ENCODE data around the gene GMPR.

GMPR gene

DNA sequence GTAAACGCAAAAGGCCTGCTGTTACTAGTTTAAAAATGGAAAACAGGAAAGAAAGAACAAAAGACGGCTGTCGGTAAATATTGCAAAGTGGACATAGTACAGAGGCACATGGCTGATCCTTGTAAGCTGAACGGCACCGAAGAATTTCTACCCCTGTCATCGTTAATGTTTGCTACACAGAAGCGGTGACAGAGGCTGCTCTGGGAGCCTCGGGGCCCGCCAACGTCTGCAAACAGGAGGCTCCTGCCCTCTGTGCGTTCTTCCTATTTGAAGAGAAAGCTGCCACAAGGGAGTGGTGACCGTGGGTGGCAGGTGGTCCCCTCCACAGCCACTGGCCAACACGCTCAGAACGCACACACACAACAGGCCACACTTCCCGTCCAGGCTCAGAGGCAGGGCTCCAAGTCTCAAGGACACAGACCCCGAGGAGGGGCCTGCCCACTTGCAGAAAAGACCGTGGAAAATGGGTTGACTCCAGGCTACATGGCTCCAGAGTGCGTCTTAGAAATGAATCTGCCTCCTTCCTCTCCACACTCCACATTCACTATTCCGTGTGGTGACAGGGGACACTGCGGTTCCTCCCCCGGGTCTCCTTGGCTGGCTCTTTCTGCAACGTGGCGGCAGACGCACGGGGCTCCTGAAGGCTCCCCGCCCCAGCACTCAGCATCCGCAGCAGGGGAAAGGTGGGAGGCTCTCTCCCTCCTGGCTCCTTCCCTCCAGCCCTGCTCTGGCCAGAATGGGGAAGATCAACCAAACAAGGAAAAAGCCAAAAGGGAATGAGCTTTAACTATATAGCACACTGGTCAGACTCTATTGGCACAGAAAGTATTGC lies 64.5 kb downstream of the GMPR start:
- DNase-seq (ENCODE audit: low spot score): no peak

DNA sequence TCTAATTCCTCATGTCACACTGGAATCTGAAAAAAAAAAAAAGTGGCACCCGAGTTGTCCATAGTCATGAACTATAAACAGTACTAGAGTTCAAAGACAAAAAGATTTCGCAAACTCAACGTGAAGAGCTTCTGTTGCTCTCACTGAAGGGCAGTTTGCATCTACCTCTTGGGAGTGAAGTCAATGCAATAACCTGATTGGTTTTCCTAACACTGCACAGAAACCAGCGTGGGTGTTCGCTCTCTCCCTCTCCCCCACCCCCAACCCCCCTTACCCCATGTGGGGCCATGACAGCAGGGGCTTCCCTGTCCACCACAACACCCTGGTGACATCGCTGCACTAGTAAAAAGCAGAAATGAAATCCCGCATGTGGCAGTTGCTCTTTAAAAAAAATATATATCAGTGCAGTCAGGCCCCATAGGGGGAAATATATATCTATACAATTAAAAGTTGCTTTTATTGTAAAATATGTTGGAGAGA lies 66.9 kb downstream of the GMPR start:
- no peak for DNase-seq (ENCODE audit: low spot score)

DNA sequence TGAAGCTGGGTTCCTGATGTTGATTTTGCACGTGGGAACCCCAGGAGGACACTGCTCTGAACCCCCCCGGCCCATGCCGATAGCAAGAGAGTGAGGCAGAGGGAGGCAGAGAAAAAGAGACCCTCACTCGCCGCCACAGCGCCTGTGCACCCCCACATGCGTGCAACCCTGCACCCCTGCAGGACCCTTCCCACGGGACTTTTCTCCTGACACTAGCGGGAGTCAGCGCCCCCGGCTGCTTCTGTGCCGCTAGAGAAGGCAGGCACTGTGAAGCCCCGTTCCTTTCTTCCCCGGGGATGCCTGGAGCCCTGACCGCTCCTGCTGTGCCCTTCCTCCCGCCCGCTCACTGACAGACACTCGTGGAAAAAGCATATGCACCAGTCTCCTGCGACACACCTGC lies 67.4 kb downstream of the GMPR start:
- DNase-seq (ENCODE audit: low spot score): no peak

DNA sequence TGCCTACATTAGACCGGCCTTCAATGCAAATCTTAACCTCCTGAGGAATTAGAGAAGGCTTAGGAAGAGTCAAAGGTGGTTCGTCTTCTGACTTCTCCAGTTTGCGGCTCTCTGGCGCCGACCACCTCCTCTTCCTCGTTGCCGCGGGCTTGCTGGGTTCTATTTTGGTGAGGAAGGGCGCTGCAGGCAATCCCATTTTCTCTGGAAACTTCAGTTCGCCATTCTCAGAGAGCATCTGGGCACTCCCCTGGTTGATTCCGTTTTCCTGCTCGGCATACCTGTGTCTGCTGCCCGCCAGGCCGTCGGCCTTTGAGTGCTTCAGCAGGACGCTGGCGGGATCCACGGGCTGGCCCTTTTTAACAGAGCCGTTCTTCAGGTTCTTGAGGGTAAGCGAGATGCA lies 67.9 kb downstream of the GMPR start:
- no peak for DNase-seq (ENCODE audit: low spot score)

DNA sequence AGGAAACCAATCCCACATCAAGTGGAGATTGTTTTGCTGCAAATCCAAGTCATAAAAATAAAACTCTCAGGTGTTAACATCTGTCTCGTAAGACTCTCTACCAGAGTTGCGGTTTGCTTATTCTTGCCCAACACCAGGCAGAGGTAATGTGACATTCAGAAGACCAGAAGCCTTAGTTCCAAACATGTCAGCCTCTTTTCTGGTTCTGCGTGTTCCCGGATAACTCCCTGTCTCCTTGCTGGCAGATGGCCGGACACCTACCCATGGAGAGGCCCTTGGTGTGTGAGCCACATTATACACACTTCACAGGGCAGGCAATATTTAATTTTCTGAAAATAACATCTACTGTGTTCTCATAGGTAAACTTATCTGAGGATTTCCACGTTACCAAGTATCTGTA lies 73.4 kb downstream of the GMPR start:
- no peak for DNase-seq (ENCODE audit: low spot score)

DNA sequence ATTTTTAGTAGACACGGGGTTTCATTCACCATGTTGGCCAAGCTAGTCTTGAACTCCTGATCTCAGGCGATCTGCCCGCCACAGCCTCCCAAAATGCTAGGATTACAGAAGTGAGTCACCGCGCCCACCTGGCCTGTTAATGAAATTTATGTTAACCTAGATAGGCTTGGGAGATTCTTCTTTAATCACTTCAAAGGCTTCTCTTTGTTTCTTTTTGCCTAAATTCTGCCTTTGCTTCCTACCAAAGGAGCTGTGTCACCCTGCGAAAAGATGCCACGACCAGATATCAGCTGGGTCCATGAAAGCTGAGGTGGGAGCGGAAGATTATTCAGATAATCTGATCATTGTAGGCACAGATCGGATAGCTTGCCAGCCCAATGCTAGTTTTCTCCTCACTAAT lies 75.3 kb downstream of the GMPR start:
- DNase-seq (ENCODE audit: low spot score): no peak

DNA sequence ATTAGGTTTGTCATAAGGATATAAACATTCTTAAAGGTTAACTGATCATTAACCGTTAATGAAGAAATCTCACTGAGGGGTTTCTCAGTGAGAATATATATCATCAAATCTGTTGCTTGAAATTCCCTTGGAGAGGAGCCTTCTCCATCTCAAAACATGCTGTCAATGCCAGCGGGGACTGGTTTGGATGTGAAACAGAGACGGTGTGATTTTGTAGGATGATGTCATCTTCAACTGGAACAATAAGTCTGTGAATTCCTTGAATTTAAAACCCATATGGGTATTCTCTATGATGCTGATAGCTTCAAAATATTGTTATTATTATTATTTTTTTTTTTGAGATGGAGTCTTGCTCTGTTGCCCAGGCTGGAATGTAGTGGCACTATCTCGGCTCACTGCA lies 75.9 kb downstream of the GMPR start:
- DNase-seq (ENCODE audit: low spot score): no peak

DNA sequence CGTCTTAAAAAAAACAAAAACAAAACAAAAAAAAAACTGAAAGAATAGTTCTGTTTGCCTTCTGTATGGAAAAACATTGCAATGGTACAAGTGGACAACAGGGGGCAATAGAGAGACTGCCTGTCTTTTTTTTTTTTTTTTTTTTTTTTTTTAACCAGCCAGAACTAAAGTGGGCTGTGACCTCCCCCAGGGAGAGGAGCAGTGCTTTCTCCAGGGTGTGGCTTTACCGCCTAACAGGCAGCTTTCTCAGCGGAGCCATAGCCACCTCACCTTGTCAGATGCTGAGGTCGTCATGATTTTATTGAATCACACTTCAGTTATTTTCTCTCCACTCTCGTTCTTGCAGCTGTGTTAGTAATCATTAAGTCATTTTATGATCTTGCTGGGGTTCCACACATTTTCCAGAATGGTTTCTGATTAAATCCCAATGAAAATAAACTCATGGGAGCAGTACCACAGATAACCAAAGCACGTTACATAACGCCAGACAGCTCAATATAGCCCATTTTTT lies 78.4 kb downstream of the GMPR start:
- DNase-seq (ENCODE audit: low spot score): no peak

DNA sequence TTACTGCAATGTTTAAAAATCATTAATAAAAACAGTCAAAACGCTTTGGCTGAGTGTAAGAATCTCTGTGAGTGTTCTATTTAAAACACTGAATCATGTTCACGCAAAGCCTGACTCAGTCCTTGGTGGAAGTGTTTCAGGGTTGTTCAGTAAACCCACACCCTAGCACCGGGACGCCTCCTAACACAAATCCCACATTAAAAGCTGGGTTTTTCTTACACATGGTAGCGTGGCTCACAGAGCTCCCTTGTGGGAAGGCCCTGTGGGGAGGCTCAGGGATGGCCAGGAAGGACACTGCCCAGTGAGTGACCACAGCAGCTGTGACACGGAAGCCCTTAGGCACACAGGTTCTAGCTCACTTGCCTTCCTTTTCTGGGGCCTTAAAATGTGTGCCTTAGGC lies 80.2 kb downstream of the GMPR start:
- no peak for DNase-seq (ENCODE audit: low spot score)

DNA sequence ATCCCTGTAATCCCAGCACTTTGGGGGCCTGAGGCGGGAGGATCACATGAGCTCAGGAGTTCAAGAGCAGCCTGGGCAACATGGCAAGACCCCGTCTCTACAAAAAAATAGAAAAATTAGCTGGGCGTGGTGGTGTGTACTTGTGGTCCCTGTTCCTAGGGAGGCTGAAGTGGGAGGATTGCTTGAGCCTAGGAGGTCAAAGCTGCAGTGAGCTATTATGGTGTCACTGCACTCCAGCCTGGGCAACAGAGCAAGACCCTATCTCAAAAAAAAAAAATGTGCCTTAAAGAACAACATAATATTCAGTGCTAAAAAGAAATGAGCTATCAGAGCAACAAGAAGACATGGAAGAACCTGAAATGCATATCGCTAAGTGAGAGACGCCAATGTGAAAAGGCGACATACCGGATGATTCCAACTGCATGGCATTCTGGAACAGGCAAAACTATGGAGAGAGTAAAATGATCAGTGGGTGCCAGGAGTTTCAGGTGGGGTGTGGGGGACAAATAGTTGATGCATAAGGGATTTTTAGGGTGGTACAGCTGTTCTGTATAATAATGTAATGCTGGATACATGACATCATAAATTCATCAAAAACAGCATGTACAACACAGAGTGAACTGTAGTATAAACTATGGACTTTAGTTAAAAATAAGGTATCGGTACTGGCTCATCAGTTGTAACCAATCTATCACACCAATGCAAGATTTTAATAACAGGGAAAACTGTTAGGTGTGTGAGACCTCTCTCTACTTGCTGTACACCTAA lies 80.8 kb downstream of the GMPR start:
- no peak for DNase-seq (ENCODE audit: low spot score)

DNA sequence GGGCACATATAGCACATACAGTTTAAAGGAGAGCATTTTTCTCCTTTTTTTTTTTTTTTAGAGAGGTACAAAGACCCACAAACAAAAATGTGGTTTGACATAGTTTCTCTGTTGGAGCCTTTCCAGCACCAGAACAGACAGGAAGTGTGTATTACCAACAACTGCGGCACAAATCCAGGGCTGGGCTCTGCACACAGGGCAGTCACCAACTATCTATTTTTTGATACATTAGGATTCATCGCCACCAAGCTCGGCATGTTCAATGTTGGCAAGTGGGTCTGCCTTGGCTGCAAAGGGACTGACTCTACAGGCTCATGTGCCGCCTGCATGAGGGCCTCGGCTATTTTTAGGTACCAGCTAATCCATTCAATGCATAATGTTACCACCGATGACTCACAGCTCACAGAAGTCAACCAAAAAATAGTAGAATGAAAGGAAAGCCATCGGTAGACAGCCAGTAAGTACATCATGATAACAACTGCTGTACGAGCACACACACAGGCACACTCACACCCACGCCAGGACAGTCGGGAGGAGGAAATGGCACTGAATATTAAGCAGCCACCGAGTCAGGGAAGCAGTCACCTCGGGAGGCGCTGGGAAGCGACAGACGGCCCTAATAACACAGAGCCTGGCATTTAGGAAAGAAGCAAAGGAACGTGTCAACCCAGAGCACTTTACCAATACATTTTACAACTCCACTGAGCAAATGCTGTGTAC lies 81.6 kb downstream of the GMPR start:
- DNase-seq (ENCODE audit: low spot score): peak; percentile 91

DNA sequence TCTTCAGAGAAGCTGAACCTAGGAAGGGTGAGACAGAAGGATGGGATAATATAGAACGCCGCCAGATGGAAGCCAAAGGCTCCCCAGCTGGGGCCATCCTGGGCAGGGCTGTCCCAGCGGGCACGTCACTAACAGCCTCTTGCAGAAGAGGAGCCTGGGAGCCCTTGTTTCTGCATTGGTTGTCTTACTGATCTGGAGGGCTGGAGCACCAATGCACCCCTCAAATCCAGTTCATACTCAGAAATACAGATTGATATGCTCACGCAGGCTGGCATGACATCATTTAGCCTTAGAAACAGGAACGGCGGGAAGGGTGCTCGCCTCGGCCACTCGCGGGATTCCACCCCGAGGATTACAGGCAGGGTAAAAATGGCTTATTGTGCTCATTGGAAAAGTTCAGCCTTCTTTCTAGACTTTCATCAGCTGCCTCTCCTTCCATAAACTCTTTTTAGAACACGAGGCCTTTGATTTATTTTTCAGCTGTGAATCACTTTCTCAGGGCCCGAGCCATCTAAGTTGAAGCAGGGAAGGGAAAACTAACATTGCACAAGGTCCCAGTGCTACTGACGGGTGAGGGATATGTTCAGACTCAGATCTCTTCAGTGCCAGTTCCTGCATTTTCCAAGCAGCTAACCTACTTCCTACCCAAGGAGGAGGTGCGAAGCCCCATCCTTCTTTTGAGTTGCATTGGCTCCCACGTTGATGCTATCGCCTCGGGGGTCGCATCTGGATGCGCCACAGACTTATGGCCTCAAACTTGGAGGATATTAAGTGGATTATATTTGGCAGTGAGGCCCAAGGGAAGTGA lies 82.3 kb downstream of the GMPR start:
- peak; percentile 72 for DNase-seq (ENCODE audit: low spot score)

DNA sequence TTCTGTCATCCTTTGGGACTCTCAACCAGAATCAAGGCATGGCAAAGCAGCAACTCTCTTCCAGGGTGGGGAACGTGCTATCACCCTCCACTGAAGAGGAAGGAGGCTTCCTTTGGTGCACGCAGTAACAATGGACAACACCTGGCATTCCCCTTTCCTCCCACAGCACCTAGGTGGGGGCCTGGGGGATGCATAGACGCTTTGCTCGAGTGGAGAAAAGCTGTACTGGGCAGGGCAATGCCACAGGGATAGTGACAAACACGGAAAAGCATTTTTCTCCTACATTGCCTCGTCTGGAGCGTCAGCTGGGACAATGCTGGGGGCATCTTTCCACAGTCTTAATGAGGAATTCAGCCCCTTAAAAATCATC lies 82.9 kb downstream of the GMPR start:
- DNase-seq (ENCODE audit: low spot score): no peak

DNA sequence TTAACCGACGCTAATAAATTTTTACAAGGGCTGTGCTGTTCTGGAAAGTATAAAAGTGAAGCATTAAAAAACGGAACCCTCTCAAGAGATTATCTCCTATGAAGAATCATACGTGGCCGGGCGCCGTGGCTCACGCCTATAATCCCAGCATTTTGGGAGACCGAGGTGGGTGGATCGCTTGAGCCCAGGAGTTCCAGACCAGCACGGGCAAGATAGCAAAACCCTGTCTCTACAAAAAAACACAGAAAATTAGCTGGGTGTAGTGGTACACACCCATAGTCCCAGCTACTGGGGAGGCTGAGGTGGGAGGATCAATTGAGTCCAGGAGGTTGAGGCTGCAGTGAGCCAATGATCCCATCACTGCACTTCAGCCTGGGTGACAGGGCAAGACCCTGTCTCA lies 83.4 kb downstream of the GMPR start:
- DNase-seq (ENCODE audit: low spot score): no peak

DNA sequence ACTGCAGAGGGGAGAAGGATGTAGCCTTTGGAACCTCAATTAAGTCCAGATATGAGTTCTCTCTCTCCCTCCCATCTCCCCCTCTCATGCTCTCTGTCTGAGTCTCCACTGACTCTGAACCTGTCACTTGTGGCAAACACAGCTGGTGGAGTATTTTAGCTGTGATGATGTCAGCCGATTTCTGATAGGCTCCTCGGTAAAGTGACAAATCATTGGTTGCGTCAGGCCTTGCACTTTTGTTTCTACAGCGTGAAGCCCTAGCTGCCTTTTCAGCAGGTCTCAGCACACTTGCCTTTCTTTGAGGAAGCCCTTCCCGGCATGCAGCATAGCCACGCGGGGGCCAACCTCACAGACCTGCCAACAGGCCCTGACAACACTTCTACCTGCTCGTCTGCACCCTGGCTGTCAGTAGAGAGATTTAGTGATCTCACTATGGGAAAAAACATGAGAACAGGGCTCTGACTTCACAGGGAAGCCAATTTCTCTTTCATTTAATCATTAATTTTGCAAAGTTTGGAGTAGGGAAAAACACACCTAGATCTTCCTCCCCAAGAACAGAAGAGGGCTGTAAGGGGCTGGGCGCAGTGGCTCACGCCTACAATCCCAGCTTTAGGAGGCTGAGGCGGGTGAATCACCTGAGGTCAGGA lies 84.4 kb downstream of the GMPR start:
- DNase-seq (ENCODE audit: low spot score): peak; percentile 90

DNA sequence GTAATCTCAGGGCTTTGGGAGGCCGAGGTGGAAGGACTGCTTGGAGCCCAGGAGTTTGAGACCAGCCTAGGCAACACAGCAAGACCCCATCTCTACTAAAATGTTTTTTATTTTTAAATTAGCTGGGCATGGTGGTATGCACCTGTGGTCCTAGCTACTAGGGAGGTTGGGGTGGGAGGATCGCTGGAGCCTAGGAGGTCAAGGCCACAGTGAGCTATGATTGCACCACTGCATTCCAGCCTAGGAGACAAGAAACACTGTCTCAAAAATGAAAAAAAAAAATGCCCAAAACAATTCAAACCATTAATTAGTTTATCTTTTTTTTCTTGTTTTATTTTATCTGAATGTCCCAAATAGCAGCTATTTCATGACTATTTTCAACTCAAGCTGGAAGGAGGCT lies 85.8 kb downstream of the GMPR start:
- DNase-seq (ENCODE audit: low spot score): no peak

DNA sequence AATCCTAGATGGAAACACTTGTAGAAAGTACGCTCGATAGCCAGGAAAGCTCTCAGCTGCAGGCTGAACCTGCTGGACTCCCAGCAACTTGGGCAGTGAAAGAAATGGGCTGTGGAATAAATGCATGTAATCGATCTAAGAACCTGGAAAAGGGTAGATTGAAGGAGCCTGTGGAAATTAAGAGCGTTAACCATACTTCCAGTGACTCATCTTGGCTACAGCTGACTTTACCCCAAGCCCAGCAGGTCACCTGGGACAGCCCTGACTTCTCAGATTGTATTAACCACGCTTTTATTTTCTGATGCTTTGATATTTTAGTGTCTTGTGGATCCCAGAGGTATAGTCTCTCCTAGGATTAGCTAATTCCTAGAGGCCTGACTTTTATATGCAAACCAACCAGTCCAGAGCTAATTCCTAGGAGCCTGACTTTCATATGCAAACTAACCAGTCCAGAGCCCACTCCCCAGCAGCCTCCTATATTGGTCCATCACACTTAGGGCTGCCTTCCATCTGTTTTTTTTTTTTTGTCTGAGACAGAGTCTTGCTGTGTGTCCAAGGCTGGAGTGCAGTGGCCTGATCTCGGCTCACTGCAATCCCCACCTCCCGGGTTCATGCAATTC lies 86.3 kb downstream of the GMPR start:
- no peak for DNase-seq (ENCODE audit: low spot score)

DNA sequence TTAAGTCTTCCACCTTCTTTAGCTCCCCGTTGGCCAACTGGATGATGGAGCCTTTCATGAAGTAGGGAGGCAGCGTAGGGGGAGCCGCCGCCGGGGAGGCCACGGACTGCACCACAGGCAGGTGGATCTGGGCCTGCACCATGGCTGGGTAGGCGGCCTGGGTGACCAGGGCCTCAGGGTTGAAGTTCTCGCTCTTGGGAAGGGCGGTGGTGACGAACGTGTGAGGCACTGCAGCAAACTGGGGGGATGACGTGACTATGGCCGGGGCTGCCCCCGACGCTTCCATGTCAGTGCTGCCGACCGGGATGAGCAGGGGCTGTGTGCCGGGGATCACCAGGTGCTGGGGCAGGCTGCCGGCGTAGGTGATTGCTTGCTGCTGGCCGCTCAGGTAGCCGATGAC lies 88.1 kb downstream of the GMPR start:
- no peak for DNase-seq (ENCODE audit: low spot score)

DNA sequence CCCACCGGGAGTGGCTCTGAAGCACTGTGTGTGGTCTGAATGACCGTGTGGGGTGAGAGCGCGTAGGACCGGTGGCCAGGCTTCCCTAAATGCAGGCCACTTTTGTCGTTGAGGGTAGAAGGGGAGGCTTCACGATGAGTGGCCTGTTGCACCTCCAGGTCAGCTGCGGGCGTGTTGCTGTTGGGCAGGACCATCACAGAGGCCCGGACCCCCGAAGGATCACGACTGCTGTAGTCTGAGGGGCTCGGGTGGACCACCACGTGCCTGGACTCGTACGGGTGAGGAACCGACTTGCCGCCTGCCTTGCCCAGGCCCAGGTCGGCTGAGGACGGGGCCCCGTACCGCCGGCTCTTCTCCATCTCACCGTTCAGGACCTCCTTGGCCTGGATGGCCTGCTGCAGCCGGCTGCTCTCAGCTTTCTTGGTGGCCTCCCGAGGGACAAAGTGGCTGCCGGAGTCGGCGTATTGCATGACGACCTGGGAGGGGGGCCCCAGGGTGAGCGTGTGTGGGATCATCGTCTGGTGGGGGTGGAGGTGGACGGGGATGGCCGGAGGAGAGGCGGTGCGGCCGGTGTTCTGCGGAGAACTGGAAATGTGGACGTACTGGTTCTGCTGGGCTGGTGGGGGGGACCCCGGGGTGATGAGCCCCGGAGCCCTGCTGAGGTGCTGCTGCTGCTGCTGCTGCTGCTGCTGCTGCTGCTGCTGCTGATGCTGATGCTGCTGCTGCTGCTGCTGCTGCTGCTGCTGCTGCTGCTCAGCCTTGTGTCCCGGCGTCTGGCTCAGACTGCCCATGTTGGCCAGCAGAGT lies 88.8 kb downstream of the GMPR start:
- DNase-seq (ENCODE audit: low spot score): no peak

DNA sequence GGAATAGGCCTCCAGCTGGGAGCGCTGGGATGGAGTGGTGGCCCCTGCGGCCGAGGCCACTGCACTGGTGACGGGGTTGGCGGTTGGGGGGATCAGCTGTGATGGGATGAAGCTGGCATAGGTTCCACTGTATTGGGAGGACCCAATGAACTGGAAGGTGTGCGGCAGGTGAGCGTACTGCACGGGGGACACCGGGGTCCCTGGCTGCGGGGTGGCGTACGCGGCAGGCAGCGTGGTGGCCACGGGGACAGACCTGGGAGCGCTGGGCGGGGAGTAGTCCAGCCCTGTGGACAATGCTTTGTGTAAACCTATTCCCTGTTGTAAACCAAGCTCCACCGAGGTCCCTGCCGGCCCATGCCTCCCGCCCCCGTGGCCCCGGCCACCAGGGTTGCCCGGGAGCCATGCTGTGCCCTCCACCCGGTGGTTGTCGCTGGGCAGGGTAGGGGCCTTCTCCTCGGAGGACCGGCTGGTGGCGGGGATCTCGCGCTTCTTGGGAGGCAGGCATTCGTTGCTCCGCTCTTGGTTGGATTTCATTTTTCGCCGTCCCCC lies 89.5 kb downstream of the GMPR start:
- no peak for DNase-seq (ENCODE audit: low spot score)

Data from pons (tissue), 1 donor.